ENCODE data around the gene HAPLN2.

HAPLN2 gene

GRCh38 chr1:156662005-156662799, 43.0 kb downstream of the HAPLN2 start:
- no peak for DNase-seq (ENCODE audit: low read depth in 2 of 2)

GRCh38 chr1:156662800-156663055, 43.5 kb downstream of the HAPLN2 start:
- DNase-seq (ENCODE audit: low read depth in 2 of 2): no peak

DNA sequence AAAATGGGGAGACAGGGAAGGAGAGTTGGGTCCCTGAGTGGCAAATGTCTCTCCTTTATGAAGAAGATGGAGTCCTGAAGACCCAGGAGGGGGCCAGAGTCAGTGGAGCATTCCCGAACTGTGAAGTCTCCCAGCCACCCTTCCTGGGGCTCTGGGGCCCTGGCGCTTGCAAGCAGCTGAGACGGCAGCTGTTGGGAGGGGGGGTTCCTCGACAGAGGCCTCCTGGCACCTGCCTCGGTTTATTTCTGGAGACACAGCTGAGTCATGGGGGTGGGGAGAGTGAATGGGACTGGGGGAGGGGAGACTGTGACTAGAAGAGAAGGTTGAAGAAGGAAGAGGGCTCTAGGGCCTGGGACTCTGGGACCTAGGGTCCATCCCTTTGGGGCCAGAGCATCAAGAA, 44.0 kb downstream of the HAPLN2 start:
- no peak for DNase-seq (ENCODE audit: low read depth in 2 of 2)

- DNase-seq (ENCODE audit: low read depth in 2 of 2): no peak
These were observed 45.0 kb downstream of the HAPLN2 start for GRCh38 chr1:156664046-156664766.

GRCh38 chr1:156664767-156665411, 45.7 kb downstream of the HAPLN2 start:
- no peak for DNase-seq (ENCODE audit: low read depth in 2 of 2)

- no peak for DNase-seq (ENCODE audit: low read depth in 2 of 2)
These were observed 46.3 kb downstream of the HAPLN2 start for GRCh38 chr1:156665539-156665938.

DNA sequence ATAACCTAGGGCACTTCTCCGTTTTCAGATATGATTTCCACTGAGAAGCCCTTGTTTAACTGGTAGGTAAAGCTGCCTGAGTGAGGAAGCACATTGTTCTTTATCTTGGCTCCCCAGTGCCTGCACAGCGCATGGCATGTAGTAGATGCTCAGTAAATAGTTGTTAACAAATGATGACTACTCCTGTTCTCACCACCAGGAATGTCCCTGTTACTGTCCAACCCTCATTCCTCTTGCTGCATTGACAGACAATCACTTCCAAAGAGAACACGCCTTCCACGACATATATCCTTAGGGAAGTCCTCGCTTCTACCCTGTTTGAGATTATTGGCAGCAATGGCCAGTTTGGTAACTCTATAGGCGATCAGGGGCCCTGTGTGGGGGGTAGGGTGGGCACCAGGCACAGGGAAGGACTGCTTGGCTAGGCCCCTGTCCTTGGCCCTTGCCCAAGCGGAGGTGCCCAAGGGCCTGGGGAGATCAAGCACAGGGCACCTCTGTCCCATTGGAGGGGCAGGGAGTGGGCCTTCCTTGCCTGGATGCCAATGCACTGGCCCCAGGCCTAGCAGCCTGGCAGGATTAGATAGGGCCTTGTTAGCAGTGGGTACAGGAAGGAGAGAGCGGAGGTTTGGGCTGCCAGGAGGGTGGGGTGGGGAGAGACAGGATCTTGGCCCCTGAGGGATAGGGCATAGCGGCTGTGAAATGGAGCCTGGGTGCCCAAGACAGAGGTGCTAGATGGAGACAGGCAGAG, 47.8 kb downstream of the HAPLN2 start:
- DNase-seq (ENCODE audit: low read depth in 2 of 2): no peak

DNA sequence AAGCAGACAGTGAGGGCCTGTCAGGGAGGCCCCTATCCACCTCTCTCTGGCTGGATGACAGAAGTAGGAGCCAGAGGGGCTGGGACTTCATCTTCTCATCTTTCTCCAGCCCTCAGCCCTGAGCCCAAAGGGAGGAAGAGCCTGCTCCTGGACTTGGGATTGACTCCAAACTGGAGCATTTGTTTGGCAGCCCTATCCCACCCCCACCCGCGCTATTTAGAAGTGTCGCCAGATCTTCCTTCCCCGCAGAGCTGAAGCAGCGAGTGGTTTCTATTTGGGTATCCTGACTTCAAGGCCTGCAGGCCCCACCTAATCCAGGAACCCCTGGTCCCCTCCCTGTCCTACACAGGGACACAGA, 48.4 kb downstream of the HAPLN2 start:
- DNase-seq (ENCODE audit: low read depth in 2 of 2): no peak

DNA sequence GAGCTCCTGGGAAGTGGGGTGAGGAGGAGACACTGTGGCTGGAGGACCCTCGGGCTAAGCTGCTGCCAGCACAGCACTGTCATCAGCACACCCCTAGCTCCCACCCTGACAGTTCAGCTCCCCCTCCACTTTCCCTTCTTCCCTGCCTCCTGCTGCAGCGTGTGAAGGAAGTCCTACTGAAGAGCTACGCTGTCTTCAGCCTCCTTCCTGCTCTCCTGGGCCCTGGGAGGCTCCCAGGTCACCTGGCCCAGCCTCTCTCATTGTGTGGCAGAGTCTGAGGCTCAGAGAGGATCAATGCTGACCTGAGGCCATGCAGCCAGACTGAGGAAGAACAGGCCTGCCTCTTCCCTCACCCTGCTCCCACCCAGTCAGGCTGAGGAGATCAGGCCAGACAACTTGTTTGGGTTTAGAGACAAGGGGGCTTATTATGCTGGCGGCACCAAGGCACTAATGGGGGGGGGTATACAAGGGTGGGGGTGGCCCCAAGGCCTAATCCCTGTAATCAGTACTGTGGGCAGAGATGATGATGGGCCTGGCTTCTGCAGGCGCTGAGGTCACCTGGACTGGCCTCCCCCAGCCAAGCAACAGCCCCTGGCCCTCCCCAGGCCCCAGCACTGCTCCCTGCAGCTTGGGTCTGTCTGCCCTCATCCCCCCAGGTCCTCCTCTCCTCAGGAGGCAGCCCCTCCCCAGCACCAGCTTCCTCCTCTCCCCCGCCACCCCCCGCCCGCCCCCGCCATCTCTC, 48.9 kb downstream of the HAPLN2 start:
- DNase-seq (ENCODE audit: low read depth in 2 of 2): no peak

- no peak for DNase-seq (ENCODE audit: low read depth in 2 of 2)
These were observed 49.8 kb downstream of the HAPLN2 start for GRCh38 chr1:156668801-156669637.

- no peak for DNase-seq (ENCODE audit: low read depth in 2 of 2)
These were observed 50.6 kb downstream of the HAPLN2 start for GRCh38 chr1:156669794-156670193.

- DNase-seq (ENCODE audit: low read depth in 2 of 2): no peak
These were observed 51.1 kb downstream of the HAPLN2 start for GRCh38 chr1:156670359-156670758.

- DNase-seq (ENCODE audit: low read depth in 2 of 2): no peak
These were observed 51.6 kb downstream of the HAPLN2 start for GRCh38 chr1:156670791-156671190.

GRCh38 chr1:156671804-156672203, 52.6 kb downstream of the HAPLN2 start:
- DNase-seq (ENCODE audit: low read depth in 2 of 2): no peak

GRCh38 chr1:156673387-156674121, 54.3 kb downstream of the HAPLN2 start:
- no peak for DNase-seq (ENCODE audit: low read depth in 2 of 2)

Data from stimulated activated CD8-positive, alpha-beta memory T cell treated with anti-CD3 and anti-CD28 coated beads, Interleukin-2, amount 100 ng/mL, for 48 hours (primary cell).